ENCODE measurements around the gene DCAF6.

DCAF6 gene

GRCh38 chr1:168084396-168085231 is 148.1 kb downstream of the DCAF6 start:
- DNase-seq (peak; percentile 79), ATAC-seq (peak; percentile 65)

- DNase-seq (no peak), ATAC-seq (no peak)
Observed at GRCh38 chr1:168085401-168085872, 149.0 kb downstream of the DCAF6 start.

DNA sequence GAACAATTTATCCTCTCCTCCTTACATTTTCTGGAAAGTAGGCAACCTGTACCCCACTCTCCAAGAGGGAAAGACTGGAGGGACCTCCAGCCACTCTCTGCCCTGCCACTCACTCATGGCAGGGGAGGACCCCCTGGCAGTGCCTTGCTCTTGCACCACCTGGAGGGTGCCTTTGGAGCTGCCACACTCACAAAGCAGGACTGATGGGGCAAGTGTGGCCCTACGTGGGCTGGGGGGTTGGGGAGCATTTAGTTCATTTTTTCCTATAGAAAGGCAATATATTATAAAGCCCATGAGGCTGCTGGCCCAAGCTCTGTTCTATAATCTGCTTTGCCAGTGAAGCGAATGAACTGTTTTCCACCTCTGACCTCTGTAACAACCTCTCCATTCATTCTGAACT is 150.0 kb downstream of the DCAF6 start:
- ATAC-seq (no peak), DNase-seq (no peak)

- no peak for ATAC-seq
- no peak for DNase-seq
Observed at GRCh38 chr1:168087696-168088095, 151.2 kb downstream of the DCAF6 start.

DNA sequence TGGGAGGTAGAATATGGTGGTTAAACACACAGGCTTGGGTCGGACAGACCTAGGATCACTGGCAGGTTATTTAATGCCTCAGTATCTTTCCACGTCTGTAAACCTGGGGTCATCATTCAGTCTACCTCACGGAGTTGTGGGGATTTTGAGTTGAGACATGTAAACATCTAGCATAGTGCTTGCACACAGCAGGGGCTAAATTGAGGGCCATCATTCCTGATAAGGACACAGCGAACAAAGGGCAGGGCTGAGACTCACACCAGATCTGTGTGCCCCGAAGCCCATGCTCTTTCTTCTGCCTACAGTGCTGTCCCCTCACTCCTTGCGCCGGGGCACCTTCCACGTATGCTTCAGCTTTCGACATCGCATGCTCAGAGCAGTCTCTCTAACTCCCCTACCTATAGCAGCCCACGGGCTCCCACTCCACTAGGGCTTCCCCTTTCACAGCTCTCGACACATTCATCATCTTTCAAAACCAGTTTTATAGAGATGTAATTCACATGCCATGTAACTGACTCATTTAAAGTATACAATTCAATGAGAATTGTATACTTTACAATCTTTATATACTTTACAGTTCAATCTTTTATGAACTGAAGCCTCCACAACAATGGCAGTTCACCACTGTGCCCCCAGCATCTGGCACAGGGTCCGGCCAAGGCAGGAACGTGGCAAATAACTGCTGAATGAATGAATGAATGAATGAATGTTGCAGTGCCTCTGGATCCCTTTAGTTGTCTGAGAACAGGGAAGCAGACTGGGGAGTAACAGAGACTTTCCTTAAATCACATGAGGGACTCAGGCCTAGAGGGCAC is 152.2 kb downstream of the DCAF6 start:
- ATAC-seq, result no peak
- DNase-seq, result no peak

- no peak for ATAC-seq
- DNase-seq, result no peak
Observed at GRCh38 chr1:168089326-168089978, 153.0 kb downstream of the DCAF6 start.

DNA sequence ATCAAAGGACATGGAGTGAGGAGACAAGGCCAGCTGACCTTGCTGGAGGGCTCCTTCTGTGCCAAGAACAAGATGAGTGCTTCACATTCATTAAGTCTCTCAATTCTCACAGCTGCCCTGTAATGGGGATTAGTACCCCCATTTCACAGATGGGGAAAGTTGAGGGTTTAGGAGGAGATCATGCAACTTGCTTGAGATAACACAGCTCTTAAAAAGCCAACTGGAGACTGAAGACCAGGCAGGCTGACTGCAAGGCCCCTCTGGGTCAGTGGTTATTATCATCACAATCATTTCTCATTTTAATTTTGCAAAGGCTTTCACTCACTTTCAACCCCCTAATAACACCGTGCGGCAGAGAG is 153.5 kb downstream of the DCAF6 start:
- no peak for DNase-seq
- ATAC-seq, result no peak

GRCh38 chr1:168090395-168090794 is 153.9 kb downstream of the DCAF6 start:
- no peak for ATAC-seq
- DNase-seq, result no peak

GRCh38 chr1:168091063-168091462 is 154.6 kb downstream of the DCAF6 start:
- no peak for DNase-seq
- ATAC-seq, result no peak

DNA sequence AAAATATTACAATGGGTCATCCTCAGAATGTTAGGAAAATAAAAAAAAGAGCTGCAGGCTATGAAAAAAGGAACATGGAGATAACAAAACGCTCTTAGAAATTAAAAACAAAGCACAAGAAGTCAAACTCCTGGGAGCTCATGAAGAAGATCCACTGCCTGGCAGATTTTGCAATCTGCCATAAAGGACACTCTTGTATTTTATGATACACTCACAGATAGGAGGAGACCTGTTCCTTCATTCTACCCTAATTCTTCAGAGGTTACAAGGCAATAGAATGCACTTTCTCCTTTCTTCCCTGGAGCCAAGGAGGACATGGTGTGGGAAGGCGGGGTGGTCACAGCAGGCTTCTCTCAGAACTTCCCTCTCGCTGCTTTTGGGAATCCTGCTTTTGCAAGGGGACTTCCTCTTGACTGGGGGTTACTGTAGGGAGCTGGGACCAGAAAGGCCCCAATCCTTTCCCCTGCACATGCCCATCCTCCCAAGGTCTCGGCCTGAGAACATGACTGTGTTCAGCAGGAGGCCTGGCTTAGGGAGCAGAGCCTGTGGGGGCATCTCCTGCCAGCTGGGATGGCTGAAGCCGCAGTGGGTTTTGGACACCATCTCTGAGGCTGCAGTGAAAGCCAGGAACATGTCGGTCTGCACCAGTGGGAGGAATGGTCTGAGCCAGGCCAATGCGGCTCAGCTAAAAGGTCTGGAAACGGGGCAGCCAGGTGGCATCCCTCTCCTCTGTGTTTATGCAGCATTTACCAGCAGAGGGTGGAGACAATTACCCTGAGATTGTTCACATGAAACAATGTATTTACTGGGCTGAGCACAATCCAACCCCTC is 155.5 kb downstream of the DCAF6 start:
- ATAC-seq, result no peak
- no peak for DNase-seq

DNA sequence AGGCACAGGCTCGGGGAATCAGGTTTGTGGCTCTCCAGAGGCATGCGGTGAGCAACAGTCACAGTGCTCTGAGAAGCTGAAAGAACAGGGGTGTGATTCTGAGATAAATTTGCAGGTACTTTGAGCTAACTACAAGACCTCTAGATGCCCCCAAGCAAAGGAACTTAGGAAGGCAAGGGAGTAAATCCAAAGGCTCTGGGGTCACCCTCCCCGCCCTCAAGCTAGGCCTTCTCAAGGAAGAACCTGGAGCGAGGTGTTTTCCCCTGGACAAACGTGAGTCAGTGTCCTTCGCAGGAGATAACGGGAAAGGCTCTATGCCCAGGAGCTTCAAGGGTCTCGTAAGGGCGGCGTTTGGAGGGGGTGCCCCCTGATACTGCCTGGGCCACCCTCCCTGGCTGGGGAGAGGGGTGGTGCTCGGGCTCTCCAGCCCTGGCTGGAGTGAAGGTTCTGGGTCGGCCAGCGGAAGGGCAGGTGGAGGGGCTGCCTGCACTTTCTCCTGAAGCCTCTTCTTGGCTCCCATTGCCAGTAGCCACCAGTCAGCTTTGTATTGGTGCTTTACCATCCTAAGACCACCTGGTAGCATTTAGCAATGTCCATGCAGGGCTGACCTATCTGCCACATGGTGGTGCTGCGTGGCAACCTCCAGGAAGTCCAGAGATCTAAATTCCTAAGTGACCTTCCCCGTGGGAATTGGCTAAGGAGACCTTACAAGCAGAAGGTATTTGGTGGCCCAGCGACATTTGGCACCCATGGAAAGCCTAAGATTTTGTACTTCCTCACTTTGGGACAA is 156.3 kb downstream of the DCAF6 start:
- ATAC-seq, result no peak
- no peak for DNase-seq

DNA sequence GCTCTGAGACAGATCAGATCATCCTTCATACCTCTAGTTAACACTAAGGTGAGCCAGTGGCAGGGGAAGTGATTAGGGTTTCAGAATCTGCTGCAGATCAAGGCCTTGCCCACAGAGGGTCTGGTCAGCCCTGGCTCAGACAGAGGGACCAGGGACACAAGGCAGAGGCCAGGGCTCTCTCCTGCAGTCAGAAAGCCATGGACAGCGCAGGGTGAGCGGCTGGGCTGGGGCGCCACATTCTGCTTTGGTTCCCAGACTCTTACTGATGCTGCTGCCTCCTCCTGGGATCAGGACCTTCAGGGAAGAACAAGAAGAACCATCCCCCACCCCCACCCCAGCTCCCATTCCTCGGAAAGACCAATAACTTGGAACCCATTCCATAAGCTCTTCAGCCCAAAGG is 157.1 kb downstream of the DCAF6 start:
- DNase-seq (no peak), ATAC-seq (no peak)

DNA sequence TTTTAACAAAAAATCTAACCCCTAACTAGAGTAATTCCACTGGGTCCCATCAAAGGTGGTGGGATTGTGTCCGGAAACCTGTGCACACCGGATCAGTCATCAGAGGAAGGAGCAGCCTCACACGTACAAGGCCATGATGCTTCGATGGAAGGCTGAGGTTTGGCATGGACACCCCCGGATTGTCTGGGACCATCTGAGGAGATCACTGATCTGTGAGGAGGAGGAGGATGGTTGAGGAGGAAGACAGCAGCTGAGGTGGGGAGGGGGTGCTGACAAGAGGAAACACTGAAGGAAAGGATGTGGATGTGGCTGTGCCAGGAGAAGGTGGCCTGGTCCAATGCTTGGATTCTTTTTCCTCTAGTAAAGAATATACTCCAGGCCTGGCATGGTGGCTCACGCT is 159.0 kb downstream of the DCAF6 start:
- no peak for DNase-seq

DNA sequence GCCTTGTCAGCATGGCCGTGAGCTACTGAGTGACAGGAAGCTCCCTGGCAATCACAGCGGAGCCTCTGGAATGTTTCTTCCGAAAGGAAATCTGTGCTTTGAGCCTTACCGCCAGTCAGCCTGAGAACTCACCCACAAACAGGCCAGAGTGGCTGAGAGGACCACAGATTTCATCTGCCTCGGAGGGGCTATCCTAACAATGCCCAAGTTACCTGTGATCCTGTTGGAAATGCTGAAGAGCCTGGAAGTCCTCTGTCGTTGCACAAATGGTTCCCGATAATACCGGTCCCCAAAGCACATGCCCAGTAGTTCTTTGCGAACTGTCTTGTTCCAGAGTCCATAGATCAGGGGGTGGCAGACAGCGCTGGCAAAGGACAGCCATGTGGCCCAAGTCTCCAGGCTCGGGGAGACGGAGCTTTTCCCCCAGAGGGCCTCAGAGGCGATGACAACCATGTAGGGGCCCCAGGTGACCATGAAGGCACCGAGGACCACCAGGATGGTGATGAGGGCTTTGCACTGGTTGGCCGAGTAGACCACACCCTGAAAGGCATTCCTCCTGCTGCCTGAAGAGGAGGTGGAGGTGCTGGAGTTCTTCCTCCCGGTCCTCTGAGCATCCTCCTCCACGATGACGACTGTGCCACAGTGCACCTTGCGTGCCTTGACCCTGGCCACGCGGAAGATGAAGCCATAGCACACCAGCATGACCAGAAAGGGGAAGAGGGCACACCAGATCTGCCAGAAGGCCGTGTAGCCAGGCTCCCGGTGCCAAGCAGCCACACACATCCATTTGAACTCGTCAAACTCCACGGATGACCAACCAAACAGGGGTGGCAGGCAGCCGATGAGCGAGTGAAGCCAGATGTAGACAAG is 160.0 kb downstream of the DCAF6 start:
- no peak for DNase-seq
- ATAC-seq, result no peak

More for the DNA sequence above, 159.0 kb downstream of the DCAF6 start:
- no peak for ATAC-seq

DNA sequence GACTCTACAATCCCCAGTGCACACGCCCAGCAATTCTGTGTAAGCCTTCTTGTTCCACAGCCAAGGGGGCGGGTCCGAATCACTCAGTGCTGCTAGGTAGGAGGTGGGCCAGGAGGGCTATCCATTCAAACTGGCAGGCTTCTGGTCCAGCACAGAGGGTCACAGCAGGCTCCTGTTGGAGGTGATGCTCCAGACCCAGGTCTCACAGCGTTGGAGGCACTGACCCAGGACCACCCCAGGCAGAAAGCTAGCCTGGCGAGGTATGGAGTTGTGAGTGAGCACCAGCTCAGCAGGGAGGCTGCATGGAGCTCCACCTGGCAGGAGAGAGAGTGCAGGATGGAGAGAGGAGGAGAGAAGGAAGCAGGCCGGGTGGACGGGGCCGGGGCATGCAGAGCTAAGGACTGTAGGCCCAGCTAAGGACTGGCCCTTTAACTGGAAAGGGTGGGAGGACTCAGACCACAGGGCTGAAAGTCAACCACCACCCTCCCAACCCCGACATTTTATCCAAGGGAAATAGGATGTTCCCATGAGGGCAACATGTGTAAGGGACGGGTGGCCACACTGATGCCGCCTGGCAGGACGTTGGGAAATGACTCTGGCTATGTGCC is 161.5 kb downstream of the DCAF6 start:
- DNase-seq (no peak), ATAC-seq (no peak)

DNA sequence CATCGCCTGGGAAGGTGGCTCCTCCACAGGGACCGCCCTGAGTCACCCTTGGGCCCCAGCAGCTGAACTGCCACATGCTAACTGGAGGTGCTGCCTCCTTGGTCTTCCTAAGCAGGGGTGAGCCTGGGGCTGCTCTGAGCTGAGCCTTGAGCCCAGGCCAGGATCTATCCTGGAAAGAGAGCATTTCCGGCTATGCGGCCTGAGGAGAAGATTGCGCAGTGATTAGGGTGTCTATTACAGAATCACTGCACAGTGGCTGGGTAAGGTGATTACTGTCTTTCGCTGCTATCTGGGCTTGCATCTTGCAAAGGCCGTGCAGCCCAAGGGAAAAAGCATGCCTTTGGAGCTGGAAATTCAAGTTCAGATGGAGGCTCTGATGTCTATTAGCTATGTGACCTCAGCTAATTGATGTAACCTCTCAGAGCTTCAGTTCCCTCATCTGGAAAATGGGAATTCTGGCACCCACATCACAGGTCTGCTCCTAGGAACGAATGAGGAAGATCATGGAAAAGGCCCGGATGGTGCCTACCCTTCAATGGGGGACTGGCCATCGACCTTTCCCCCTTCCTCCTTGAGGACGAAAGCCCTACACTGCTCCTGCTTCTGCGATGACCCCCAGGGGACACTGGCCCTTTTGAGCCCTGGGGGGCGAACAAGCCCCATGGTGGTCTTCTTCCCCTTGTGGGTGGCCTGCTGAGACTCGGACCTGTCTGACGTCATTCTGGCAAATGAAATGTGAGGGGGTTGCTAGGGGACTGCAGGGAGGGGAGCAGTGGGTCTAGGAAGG is 162.2 kb downstream of the DCAF6 start:
- DNase-seq (no peak), ATAC-seq (no peak)

DNA sequence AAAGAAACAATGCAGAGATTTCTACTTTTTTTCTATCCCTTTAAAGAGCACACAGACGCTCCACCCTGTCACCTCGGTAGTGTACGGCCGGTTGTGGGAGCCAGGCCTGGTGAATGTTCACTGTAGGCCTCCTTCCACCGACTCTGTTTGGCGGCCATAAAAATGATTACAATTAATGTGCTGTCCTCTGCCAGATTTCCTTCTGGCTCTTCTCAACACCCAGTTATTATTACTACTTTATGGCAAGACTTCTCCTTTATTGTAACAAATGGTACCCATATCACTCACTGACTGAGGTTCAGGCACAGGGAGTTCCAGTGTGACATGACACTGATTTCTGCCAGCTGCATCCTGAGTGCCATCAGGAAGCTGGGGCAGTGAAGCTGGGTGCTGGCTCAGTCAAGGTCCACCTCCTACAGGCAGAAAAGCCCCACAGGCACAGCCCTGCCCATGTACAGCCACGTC is 162.9 kb downstream of the DCAF6 start:
- DNase-seq (no peak), ATAC-seq (no peak)

- no peak for ATAC-seq
- no peak for DNase-seq
Observed at GRCh38 chr1:168100315-168101002, 164.0 kb downstream of the DCAF6 start.
